Hepatocyte (in vitro differentiated cells): Measurements from ENCODE around the gene FLRT1.

Experiments used
- EZH2phosphoT487 ChIP-seq: fragments of 200-600 bp; sonication (generic); IDR thresholded peaks from one replicate; pipeline ENCODE4 v1.6.1; 2018; ENCODE audit warnings: antibody characterized with exemption, mild to moderate bottlenecking, low read depth, moderate library complexity; ENCODE audit not compliant: unreplicated experiment, severe bottlenecking
- TF ChIP-seq, protein P1 (sequence below): fragments of 200-600 bp; sonication (generic); IDR thresholded peaks from 2 replicates; pipeline ENCODE4 v1.5.1; 2016; ENCODE audit warnings: antibody characterized with exemption, mild to moderate bottlenecking; ENCODE audit not compliant: poor library complexity

DNA sequence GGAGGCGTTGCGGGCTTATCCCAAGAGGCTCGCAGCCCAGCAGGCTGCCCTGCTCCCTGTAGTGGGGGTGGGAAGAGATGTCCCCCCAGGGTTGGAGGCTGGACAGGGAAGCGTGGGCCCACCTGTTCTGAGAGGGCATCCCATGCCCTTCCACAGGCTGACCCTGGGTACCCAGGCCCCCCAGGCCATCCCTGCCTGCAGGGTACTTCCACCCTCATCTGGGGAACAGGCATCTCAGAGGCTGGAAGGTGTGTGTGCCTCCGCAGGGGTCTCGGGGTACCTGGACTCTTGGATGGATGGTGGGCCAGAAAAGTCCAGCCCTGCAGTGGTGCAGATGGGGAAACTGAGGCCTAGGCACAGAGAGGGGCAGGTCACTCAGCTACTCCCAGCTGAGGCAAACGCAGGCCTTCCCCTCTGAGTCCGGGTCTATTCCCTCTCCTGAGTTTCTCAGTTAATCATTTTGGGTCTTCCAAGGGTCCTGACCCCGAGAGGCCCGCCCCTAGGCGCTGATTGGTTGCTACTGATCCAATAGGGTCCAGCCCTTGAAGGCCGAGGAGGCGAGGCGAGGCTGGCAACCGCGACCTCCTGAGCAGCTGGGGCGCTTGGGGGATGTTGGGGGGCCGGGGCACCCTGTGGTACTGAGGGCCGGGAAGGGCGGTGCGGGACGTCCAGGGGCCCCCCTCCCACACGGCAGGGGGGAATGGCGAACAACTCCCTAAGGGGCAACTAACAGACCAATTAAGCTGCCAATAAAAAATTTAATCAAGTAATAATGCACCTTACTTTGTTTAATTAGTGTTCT lies 23.8 kb downstream of the FLRT1 start:
- TF ChIP-seq, protein P1, sequence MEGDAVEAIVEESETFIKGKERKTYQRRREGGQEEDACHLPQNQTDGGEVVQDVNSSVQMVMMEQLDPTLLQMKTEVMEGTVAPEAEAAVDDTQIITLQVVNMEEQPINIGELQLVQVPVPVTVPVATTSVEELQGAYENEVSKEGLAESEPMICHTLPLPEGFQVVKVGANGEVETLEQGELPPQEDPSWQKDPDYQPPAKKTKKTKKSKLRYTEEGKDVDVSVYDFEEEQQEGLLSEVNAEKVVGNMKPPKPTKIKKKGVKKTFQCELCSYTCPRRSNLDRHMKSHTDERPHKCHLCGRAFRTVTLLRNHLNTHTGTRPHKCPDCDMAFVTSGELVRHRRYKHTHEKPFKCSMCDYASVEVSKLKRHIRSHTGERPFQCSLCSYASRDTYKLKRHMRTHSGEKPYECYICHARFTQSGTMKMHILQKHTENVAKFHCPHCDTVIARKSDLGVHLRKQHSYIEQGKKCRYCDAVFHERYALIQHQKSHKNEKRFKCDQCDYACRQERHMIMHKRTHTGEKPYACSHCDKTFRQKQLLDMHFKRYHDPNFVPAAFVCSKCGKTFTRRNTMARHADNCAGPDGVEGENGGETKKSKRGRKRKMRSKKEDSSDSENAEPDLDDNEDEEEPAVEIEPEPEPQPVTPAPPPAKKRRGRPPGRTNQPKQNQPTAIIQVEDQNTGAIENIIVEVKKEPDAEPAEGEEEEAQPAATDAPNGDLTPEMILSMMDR: no peak
- TF ChIP-seq EZH2phosphoT487: no peak
